Measurements from ENCODE around the gene CFDP1.
A peak's percentile ranks its signal among the peaks of the same experiment; 100 is the strongest.
"Not testable (repeated sequence)": the region's sequence is repeated elsewhere in the genome, so short reads cannot be mapped to it uniquely, and the experiment has no call there.

CFDP1 gene

GRCh38 chr16:75456971-75457370 is 23.7 kb upstream of the CFDP1 start:
- Histone ChIP-seq H3K4me1 (ENCODE audit: insufficient read depth, low read length) (peaks cover 5% of the 10 kb centered on the region), H3K27me3 (ENCODE audit: control insufficient read depth in 1 of 2, insufficient read depth in 2 of 2, low read length in 2 of 2) (no peaks in the 10 kb centered on the region), H3K9ac (ENCODE audit: low read length) (no peak overlapping the region)

GRCh38 chr16:75456486-75456885 is 23.2 kb upstream of the CFDP1 start:
- H3K27me3 ChIP-seq (ENCODE audit: control insufficient read depth in 1 of 2, insufficient read depth in 2 of 2, low read length in 2 of 2); H3K9ac ChIP-seq (ENCODE audit: low read length); H3K27ac ChIP-seq (ENCODE audit: low read depth, low read length); H3K9me3 ChIP-seq (ENCODE audit: low read length); H3K4me1 ChIP-seq (ENCODE audit: insufficient read depth, low read length); H3K36me3 ChIP-seq (ENCODE audit: insufficient read depth, low read length); H3K4me3 ChIP-seq (ENCODE audit: low read depth in 1 of 2, low read length in 2 of 2): not testable (repeated sequence)

More at GRCh38 chr16:75456971-75457370, 23.7 kb upstream of the CFDP1 start:
- H3K4me3 ChIP-seq (ENCODE audit: low read depth in 1 of 2, low read length in 2 of 2): no peak overlapping the region
- H3K9me3 ChIP-seq (ENCODE audit: low read length): no peaks in the 10 kb centered on the region
- H3K27ac ChIP-seq (ENCODE audit: low read depth, low read length): no peak overlapping the region
- H3K36me3 ChIP-seq (ENCODE audit: insufficient read depth, low read length): no peaks in the 10 kb centered on the region

GRCh38 chr16:75455677-75456076 is 22.4 kb upstream of the CFDP1 start:
- no peak overlapping the region for H3K4me3 ChIP-seq (ENCODE audit: low read depth in 1 of 2, low read length in 2 of 2)
- no peak overlapping the region for H3K27ac ChIP-seq (ENCODE audit: low read depth, low read length)
- H3K27me3 ChIP-seq (ENCODE audit: control insufficient read depth in 1 of 2, insufficient read depth in 2 of 2, low read length in 2 of 2): no peaks in the 10 kb centered on the region
- no peak overlapping the region for H3K9ac ChIP-seq (ENCODE audit: low read length)
- H3K36me3 ChIP-seq (ENCODE audit: insufficient read depth, low read length): peaks cover 5% of the 10 kb centered on the region
- H3K4me1 ChIP-seq (ENCODE audit: insufficient read depth, low read length): no peaks in the 10 kb centered on the region
- no peaks in the 10 kb centered on the region for H3K9me3 ChIP-seq (ENCODE audit: low read length)

GRCh38 chr16:75452464-75453190 is 19.3 kb upstream of the CFDP1 start:
- Histone ChIP-seq H3K9ac (ENCODE audit: low read length) (no peak overlapping the region), H3K27ac (ENCODE audit: low read depth, low read length) (no peak overlapping the region), H3K9me3 (ENCODE audit: low read length) (no peaks in the 10 kb centered on the region), H3K4me3 (ENCODE audit: low read depth in 1 of 2, low read length in 2 of 2) (no peak overlapping the region), H3K27me3 (ENCODE audit: control insufficient read depth in 1 of 2, insufficient read depth in 2 of 2, low read length in 2 of 2) (no peaks in the 10 kb centered on the region), H3K36me3 (ENCODE audit: insufficient read depth, low read length) (peaks cover 8% of the 10 kb centered on the region), H3K4me1 (ENCODE audit: insufficient read depth, low read length) (no peaks in the 10 kb centered on the region)

DNA sequence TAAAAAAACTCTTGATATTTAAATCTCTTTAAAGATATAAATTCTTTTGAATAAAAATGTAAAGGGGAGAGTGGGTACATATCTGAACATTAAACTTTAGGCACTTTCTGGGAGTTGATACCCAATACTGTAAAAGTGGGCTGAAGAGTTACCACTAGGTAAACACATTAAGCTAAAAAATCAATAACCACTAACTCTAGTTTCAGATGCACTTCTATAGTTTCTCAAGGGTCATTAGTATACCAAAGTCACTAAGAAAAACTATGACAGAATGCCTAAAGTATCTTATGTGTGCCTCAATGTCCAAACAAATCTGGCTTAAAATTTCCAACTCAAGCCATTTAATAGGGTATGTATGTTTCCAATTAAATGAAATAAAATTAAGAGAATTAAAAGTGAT is 13.1 kb upstream of the CFDP1 start:
- Histone ChIP-seq H3K36me3 (ENCODE audit: insufficient read depth, low read length) (peaks cover 8% of the 10 kb centered on the region), H3K9me3 (ENCODE audit: low read length) (no peaks in the 10 kb centered on the region), H3K27me3 (ENCODE audit: control insufficient read depth in 1 of 2, insufficient read depth in 2 of 2, low read length in 2 of 2) (no peaks in the 10 kb centered on the region), H3K27ac (ENCODE audit: low read depth, low read length) (no peak overlapping the region), H3K4me3 (ENCODE audit: low read depth in 1 of 2, low read length in 2 of 2) (no peak overlapping the region), H3K9ac (ENCODE audit: low read length) (no peak overlapping the region), H3K4me1 (ENCODE audit: insufficient read depth, low read length) (no peaks in the 10 kb centered on the region)

- no peaks in the 10 kb centered on the region for H3K36me3 ChIP-seq (ENCODE audit: insufficient read depth, low read length)
- no peak overlapping the region for H3K27ac ChIP-seq (ENCODE audit: low read depth, low read length)
Measured at GRCh38 chr16:75445298-75445697, 12.0 kb upstream of the CFDP1 start.

GRCh38 chr16:75443298-75443697 is 10.0 kb upstream of the CFDP1 start:
- Histone ChIP-seq H3K27ac (ENCODE audit: low read depth, low read length) (no peak overlapping the region), H3K4me1 (ENCODE audit: insufficient read depth, low read length) (no peaks in the 10 kb centered on the region), H3K9ac (ENCODE audit: low read length) (no peak overlapping the region), H3K27me3 (ENCODE audit: control insufficient read depth in 1 of 2, insufficient read depth in 2 of 2, low read length in 2 of 2) (no peaks in the 10 kb centered on the region), H3K9me3 (ENCODE audit: low read length) (no peaks in the 10 kb centered on the region), H3K36me3 (ENCODE audit: insufficient read depth, low read length) (no peaks in the 10 kb centered on the region), H3K4me3 (ENCODE audit: low read depth in 1 of 2, low read length in 2 of 2) (no peak overlapping the region)

More at GRCh38 chr16:75445298-75445697, 12.0 kb upstream of the CFDP1 start:
- no peaks in the 10 kb centered on the region for H3K9me3 ChIP-seq (ENCODE audit: low read length)
- H3K4me1 ChIP-seq (ENCODE audit: insufficient read depth, low read length): no peaks in the 10 kb centered on the region
- no peak overlapping the region for H3K4me3 ChIP-seq (ENCODE audit: low read depth in 1 of 2, low read length in 2 of 2)
- H3K27me3 ChIP-seq (ENCODE audit: control insufficient read depth in 1 of 2, insufficient read depth in 2 of 2, low read length in 2 of 2): no peaks in the 10 kb centered on the region
- H3K9ac ChIP-seq (ENCODE audit: low read length): no peak overlapping the region

DNA sequence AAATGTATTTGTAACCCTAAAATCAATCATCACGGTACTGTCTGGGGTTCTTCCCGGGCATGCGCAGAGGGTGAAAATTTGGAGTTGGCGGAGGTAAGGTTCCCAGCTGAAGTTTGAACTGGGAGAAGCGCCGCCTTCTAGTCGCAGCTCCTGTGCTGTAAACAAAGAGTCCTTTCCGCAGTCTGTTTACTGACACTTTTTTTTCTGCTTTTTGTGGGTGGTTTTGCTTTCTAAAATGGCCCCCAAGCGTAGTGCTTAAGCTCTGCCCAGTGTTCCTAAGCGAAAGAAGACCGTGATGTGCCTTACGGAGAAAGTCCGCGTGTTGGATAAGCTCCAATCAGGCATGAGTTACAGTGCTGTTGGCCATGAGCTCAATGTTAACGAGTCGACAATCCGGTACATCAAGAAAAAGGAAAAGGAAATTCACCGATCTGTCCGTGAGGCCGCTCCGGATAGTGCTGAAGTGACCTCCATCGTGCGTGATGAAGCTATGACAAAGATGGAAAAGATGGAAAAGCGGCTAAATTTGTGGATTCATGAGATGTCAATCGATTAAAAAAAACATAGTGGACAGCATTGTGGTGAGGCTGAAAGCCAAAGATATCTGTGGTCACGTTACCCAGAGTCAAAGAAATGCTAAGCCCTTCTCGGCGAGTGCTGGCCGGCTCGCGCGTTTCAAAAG is 570 bp upstream of the CFDP1 start:
- peak overlapping the region; percentile 73 to 98 for H3K4me3 ChIP-seq (ENCODE audit: low read depth in 1 of 2, low read length in 2 of 2)
- H3K27ac ChIP-seq (ENCODE audit: low read depth, low read length): peak overlapping the region; percentile 93
- no peaks in the 10 kb centered on the region for H3K9me3 ChIP-seq (ENCODE audit: low read length)
- no peaks in the 10 kb centered on the region for H3K27me3 ChIP-seq (ENCODE audit: control insufficient read depth in 1 of 2, insufficient read depth in 2 of 2, low read length in 2 of 2)
- H3K9ac ChIP-seq (ENCODE audit: low read length): peak overlapping the region; percentile 62
- no peaks in the 10 kb centered on the region for H3K36me3 ChIP-seq (ENCODE audit: insufficient read depth, low read length)
- peaks cover 3% of the 10 kb centered on the region for H3K4me1 ChIP-seq (ENCODE audit: insufficient read depth, low read length)

DNA sequence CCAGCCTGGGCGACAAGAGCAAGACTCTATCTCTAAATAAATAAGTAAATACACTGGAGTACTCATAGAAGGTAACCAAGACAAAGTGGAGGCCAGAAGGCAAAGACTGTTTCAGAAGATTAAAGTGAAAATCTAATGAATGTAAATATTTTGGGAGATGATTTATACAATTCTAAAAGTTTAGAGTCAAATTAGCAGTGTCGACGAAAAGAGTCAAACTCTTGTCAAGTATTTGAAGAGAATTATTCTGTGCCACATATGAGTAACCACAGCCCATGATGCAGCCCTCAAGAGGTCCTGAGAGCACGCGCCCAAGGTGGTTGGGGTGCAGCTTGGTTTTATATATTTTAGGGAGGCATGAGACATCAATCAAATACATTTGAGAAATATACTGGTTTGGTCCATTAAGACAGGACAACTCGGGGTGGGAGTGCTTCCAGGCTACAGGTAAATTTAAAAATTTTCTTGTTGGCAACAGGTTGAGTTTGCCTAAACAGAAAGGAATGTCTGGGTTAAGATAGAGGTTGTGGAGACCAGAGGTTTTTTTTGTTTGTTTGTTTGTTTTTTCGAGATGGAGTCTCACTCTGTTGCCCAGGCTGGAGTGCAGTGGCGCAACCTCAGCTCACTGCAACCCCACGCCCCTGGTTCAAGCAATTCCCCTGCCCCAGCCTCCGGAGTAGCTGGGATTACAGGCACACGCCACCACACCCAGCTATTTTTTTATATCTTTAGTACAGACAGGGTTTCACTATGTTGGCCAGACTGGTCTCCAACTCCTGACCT is 3.5 kb downstream of the CFDP1 start:
- Histone ChIP-seq H3K9ac (ENCODE audit: low read length) (no peak overlapping the region), H3K4me1 (ENCODE audit: insufficient read depth, low read length) (peaks cover 3% of the 10 kb centered on the region), H3K27me3 (ENCODE audit: control insufficient read depth in 1 of 2, insufficient read depth in 2 of 2, low read length in 2 of 2) (no peaks in the 10 kb centered on the region), H3K27ac (ENCODE audit: low read depth, low read length) (no peak overlapping the region), H3K4me3 (ENCODE audit: low read depth in 1 of 2, low read length in 2 of 2) (no peak overlapping the region), H3K36me3 (ENCODE audit: insufficient read depth, low read length) (no peaks in the 10 kb centered on the region), H3K9me3 (ENCODE audit: low read length) (no peaks in the 10 kb centered on the region)

- H3K36me3 ChIP-seq (ENCODE audit: insufficient read depth, low read length); H3K27me3 ChIP-seq (ENCODE audit: control insufficient read depth in 1 of 2, insufficient read depth in 2 of 2, low read length in 2 of 2); H3K9ac ChIP-seq (ENCODE audit: low read length); H3K27ac ChIP-seq (ENCODE audit: low read depth, low read length); H3K4me1 ChIP-seq (ENCODE audit: insufficient read depth, low read length); H3K4me3 ChIP-seq (ENCODE audit: low read depth in 1 of 2, low read length in 2 of 2); H3K9me3 ChIP-seq (ENCODE audit: low read length): not testable (repeated sequence)
Measured at GRCh38 chr16:75426524-75426923, 6.8 kb downstream of the CFDP1 start.

- not testable (repeated sequence) for H3K9ac ChIP-seq (ENCODE audit: low read length); H3K4me1 ChIP-seq (ENCODE audit: insufficient read depth, low read length); H3K9me3 ChIP-seq (ENCODE audit: low read length); H3K27ac ChIP-seq (ENCODE audit: low read depth, low read length); H3K27me3 ChIP-seq (ENCODE audit: control insufficient read depth in 1 of 2, insufficient read depth in 2 of 2, low read length in 2 of 2); H3K4me3 ChIP-seq (ENCODE audit: low read depth in 1 of 2, low read length in 2 of 2); H3K36me3 ChIP-seq (ENCODE audit: insufficient read depth, low read length)
Measured at GRCh38 chr16:75424105-75424762, 9.1 kb downstream of the CFDP1 start.
